ENCODE measurements around the gene CDKN2B-AS1.

- TF ChIP-seq CTCF (IDR thresholded peaks at IDR 0.05; ENCODE audit: poor library complexity), result no peak
- TF ChIP-seq EZH2 (IDR thresholded peaks at IDR 0.05; ENCODE audit: borderline replicate concordance), result peak; percentile 66
Observed at GRCh38 chr9:21969011-21969940, 25.3 kb upstream of the CDKN2B-AS1 start.
